ENCODE results near the gene ITIH2. TPM values are rescaled to one million over a fixed set of nuclear protein-coding genes. Genes with fewer than 3 reads are reported as not detected.
A peak's percentile ranks its signal among the peaks of the same experiment; 100 is the strongest.

Gene ITIH2
- total RNA-seq, 1 donor from 2014 or later, result not detected

DNA sequence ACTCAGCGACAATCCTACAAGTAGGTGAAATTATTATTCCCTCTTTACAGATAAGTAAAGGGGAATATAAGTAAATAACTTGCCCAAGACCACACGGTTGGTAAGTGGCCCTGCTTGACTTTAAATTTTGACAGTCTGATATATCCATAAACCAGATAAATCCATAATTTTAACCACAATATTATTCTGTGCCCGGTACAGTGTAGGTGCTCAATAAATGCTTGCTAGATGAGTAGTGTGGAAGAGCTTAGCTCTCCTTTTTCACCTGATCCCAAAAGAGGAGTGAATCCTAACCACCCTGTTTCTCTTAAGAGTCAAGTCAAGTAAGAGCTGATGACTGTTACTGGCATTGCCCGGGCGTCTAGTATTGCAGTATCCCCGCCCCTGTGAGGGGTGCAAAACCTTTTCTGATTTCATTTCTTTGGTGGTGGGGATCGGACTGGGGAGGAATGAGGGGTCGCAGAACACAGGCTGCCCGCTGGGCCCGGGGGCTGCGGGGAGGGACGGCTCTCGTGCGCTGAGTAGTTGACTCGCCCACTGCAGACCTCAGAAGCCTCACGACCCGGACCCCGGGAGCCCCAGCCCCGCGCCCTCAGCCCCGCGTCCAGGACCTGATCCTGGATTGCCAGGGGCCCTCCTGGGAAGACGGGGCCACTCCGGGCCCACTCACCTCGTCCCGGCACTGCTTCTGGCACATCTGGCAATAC is 84.2 kb downstream of the ITIH2 start:
- peaks cover 9% of the 10 kb centered on the region for H3K36me3 Mint-ChIP-seq

DNA sequence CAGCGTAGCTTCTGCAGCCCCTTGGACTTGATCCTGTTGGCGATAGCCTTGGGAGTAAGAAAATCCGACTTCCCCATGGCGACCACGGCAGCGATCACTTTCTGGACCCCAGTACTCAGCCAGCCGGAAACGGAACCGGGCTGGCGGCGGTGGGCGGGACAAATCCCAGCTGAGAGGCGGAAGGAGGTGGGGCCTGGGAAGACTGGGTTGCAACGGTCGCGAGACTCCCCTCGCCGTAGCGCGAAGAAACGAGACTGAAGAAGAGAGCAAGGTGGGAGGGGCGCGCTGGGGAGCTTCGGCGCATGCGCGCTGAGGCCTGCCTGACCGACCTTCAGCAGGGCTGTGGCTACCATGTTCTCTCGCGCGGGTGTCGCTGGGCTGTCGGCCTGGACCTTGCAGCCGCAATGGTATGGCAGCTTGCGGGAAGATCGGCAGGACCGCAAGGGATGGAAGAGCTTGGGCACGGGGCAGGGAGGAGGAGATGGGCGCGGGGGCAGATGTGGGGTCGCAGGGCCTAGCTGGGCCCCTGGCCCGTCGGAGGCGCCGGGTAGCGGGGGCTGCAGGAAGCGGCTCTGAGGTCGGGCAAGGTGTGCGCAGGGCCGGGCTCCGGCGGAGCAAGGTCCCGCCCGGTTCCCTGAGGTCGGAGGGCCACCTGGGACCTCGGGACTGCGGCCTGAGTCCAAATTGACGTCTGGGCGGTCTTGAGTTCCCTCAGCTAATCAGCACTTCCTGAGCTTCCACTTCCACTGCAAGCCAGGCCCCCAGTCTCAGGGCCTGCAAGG is 84.9 kb downstream of the ITIH2 start, which contains the start of the genes ATP5F1C and KIN:
Gene ATP5F1C (plus strand): TSS at position 321 of the 782 bp plus-strand sequence. CDS start 31 bp downstream, at position 352.
Gene KIN (minus strand): TSS at position 137 of the 782 bp plus-strand sequence. CDS start 60 bp downstream, at position 77.
- TF ChIP-seq, protein P1, sequence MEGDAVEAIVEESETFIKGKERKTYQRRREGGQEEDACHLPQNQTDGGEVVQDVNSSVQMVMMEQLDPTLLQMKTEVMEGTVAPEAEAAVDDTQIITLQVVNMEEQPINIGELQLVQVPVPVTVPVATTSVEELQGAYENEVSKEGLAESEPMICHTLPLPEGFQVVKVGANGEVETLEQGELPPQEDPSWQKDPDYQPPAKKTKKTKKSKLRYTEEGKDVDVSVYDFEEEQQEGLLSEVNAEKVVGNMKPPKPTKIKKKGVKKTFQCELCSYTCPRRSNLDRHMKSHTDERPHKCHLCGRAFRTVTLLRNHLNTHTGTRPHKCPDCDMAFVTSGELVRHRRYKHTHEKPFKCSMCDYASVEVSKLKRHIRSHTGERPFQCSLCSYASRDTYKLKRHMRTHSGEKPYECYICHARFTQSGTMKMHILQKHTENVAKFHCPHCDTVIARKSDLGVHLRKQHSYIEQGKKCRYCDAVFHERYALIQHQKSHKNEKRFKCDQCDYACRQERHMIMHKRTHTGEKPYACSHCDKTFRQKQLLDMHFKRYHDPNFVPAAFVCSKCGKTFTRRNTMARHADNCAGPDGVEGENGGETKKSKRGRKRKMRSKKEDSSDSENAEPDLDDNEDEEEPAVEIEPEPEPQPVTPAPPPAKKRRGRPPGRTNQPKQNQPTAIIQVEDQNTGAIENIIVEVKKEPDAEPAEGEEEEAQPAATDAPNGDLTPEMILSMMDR (IDR thresholded peaks at IDR 0.05; ENCODE audit: unreplicated experiment), result no peak
- no peaks in the 10 kb centered on the region for H3K27me3 Mint-ChIP-seq (ENCODE audit: low read depth)
- H3K4me3 Mint-ChIP-seq, result no peak within 1 kb of the TSS

More for the DNA sequence above, 84.2 kb downstream of the ITIH2 start:
- TF ChIP-seq, protein P1 (IDR thresholded peaks at IDR 0.05; ENCODE audit: unreplicated experiment), result no peak
- H3K9me3 Mint-ChIP-seq, result no peaks in the 10 kb centered on the region
- H3K4me3 Mint-ChIP-seq, result no peak overlapping the region
- H3K27ac Mint-ChIP-seq, result no peak overlapping the region
- H3K27me3 Mint-ChIP-seq (ENCODE audit: low read depth), result no peaks in the 10 kb centered on the region
- peaks cover 23% of the 10 kb centered on the region for H3K4me1 Mint-ChIP-seq
- DNase-seq (ENCODE audit: low spot score in 2 of 2, unreplicated experiment in 2 of 2), result no peak

DNA sequence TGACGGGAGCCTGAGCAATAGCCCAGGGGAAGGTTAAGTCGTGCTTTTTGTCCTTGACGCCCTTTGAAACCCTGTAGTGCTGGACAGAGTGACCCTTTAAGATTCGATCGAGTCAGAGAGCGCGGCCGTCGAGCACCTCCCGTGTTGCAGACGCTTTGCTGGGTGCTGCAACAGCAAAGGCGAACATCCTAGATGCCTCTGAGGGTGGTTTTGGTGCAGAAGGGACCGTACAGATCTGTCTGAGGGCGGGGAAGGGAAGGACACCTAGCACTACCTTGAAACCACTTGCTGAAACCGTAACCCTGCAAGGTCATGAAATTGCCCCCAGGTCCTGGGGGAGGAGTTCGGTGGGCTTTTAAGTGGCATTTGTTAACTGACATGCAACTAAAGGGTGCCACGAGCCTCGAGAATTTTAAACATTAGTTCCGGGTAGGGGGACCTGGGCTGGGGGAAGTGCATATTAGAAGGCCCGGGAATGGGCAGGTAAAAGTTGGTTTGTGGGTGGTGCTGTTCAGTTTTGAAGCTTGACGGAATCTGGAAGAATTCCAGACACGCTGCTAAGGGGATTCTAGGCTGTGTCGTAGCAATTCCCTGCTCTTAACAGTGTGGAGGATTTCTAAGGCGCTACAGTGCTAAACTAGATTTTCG is 85.6 kb downstream of the ITIH2 start:
- peaks cover 25% of the 10 kb centered on the region for H3K4me1 Mint-ChIP-seq
- H3K4me3 Mint-ChIP-seq, result no peak overlapping the region
- peaks cover 19% of the 10 kb centered on the region for H3K36me3 Mint-ChIP-seq
- no peak for DNase-seq (ENCODE audit: low spot score in 2 of 2, unreplicated experiment in 2 of 2)
- H3K27ac Mint-ChIP-seq, result no peak overlapping the region
- H3K9me3 Mint-ChIP-seq, result no peaks in the 10 kb centered on the region
- H3K27me3 Mint-ChIP-seq (ENCODE audit: low read depth), result no peaks in the 10 kb centered on the region
- TF ChIP-seq, protein P1 (IDR thresholded peaks at IDR 0.05; ENCODE audit: unreplicated experiment), result no peak

More for the DNA sequence above, 84.9 kb downstream of the ITIH2 start, which contains the start of the genes ATP5F1C and KIN:
- Mint-ChIP-seq H3K4me1 (peaks cover 23% of the 10 kb centered on the region), H3K36me3 (peaks cover 15% of the 10 kb centered on the region), H3K27ac (no peak within 1 kb of the TSS), H3K9me3 (no peaks in the 10 kb centered on the region)
- peak; percentile 94 to 98 for DNase-seq (ENCODE audit: low spot score in 2 of 2, unreplicated experiment in 2 of 2)

DNA sequence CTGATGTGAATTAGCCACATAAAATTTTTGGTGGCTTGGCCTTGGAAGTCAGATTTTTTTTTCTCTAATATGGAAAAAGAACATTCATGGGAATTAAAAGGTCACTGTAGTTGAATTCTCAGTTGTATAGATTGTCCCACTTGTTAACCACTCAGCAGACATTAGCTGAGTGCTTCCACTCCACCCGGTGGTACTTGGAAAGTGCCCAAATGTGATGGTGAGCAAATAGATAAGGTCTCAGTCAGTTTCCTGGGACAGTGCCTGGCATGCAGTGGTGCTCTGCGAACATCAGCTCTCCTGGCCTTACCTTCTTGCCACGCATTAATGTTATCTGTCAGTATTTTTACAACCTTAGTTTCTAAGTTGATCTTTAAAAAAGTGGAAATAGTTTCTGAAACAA is 86.3 kb downstream of the ITIH2 start:
- Mint-ChIP-seq H3K4me3 (no peak overlapping the region), H3K9me3 (no peaks in the 10 kb centered on the region), H3K36me3 (peaks cover 21% of the 10 kb centered on the region), H3K4me1 (peaks cover 27% of the 10 kb centered on the region), H3K27ac (no peak overlapping the region), H3K27me3 (ENCODE audit: low read depth) (no peaks in the 10 kb centered on the region)
- DNase-seq (ENCODE audit: low spot score in 2 of 2, unreplicated experiment in 2 of 2), result no peak
- TF ChIP-seq, protein P1 (IDR thresholded peaks at IDR 0.05; ENCODE audit: unreplicated experiment), result no peak

DNA sequence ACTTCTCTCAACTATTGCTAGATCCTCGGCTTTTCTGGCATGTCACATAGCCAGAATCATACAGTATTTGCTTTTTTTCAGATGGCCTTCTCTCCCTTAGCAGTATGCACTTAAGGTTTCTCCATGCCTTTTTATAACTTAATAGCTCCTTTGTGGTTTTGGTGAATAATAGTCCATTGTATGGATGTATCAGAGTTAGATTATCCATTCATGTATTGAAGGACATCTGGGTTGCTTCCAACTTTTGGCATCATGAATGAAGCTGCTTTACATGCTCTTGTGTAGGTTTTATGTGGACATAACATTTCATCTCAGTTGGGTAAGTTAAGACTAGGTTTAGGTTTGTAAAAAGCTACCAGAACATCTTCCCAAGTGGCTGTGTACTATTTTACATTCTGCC is 89.4 kb downstream of the ITIH2 start:
- peak overlapping the region; percentile 28 for H3K27ac Mint-ChIP-seq
- TF ChIP-seq, protein P1 (IDR thresholded peaks at IDR 0.05; ENCODE audit: unreplicated experiment), result no peak
- peaks cover 34% of the 10 kb centered on the region for H3K36me3 Mint-ChIP-seq
- H3K4me1 Mint-ChIP-seq, result peaks cover 32% of the 10 kb centered on the region
- H3K27me3 Mint-ChIP-seq (ENCODE audit: low read depth), result no peaks in the 10 kb centered on the region
- H3K9me3 Mint-ChIP-seq, result no peaks in the 10 kb centered on the region
- no peak overlapping the region for H3K4me3 Mint-ChIP-seq
- DNase-seq (ENCODE audit: low spot score in 2 of 2, unreplicated experiment in 2 of 2), result no peak

Data from mesothelial cell of epicardium (in vitro differentiated cells).